Brain microvascular endothelial cell (primary cell): ENCODE results near the gene COL9A3.

Source experiments
- DNase-seq: peaks from one replicate; pipeline ENCODE4 v3.0.0-alpha.2; 2020
- H3K27ac ChIP-seq: fragments of 250-450 bp; sonication (Bioruptor Pico); 2 replicates; pipeline ENCODE4 v1.5.1; 2020; ENCODE audit warnings: mild to moderate bottlenecking, moderate library complexity
- H3K27me3 ChIP-seq: fragments of 250-450 bp; sonication (Bioruptor Pico); replicated peaks from 2 replicates; pipeline ENCODE4 v1.5.1; 2020; ENCODE audit warnings: mild to moderate bottlenecking
- H3K36me3 ChIP-seq: fragments of 250-450 bp; sonication (Bioruptor Pico); replicated peaks from 2 replicates; pipeline ENCODE4 v1.5.1; 2020; ENCODE audit warnings: mild to moderate bottlenecking
- H3K4me3 ChIP-seq: 2 replicates; pipeline ENCODE4 v1.5.1; 2011; ENCODE audit warnings: low read depth, mild to moderate bottlenecking, control low read depth, low read length, moderate library complexity
- CTCF ChIP-seq: IDR thresholded peaks from 2 replicates; pipeline ENCODE4 v1.5.1; 2011; ENCODE audit warnings: low read depth, mild to moderate bottlenecking, moderate library complexity, low read length, control low read depth, inconsistent platforms; ENCODE audit errors: missing control alignments
- in situ Hi-C: cut with HindIII; loops from 2 replicates; pipeline ENCODE4 v1.10.0; 2017; ENCODE audit warnings: low sequenced_read_pairs, low pct_ligation_motif_present

COL9A3 gene

GRCh38 chr20:62860391-62860923 is 43.6 kb downstream of the COL9A3 start:
- H3K27ac ChIP-seq: no peak overlapping the region
- H3K36me3 ChIP-seq: peaks cover 12% of the 10 kb centered on the region
- in situ Hi-C loops: no loop called here
- no peak for DNase-seq
- peak; percentile 28 for TF ChIP-seq CTCF
- H3K27me3 ChIP-seq: no peaks in the 10 kb centered on the region
- peak overlapping the region; percentile 50 for H3K4me3 ChIP-seq

GRCh38 chr20:62860924-62861691 is 44.3 kb downstream of the COL9A3 start:
- Histone ChIP-seq H3K27me3 (no peaks in the 10 kb centered on the region), H3K27ac (no peak overlapping the region), H3K36me3 (peaks cover 8% of the 10 kb centered on the region), H3K4me3 (peak overlapping the region; percentile 55)
- DNase-seq: no peak
- in situ Hi-C loops: no loop called here
- TF ChIP-seq CTCF: no peak

DNA sequence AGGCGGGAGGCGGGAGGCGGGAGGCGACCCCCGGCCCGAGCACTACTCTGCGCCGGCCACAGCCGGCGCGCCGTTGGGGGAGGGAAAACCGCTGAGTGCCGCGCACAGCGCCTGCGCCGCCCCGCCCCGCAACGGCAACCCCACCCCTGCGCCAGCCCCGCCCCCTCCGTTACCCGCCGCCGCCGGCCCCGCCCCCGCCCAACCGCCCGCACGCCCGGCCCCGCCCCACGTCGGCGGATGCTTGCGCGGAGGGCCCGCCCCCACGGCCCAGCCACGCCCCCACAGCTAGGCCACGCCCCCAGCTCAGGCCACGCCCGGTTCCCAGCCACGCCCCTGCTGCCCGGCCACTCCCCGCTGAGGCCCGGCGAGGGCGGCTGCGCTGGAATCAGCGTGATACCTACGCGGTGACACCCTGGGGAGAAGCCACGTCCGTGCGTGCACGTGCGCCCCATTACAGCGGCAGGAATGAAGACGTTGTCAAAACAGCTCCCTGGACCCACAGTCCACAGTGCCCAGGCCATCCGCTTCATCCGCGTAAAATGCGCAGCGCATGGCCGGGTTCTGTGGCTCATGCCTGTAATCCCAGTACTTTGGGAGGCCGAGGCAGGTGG is 45.0 kb downstream of the COL9A3 start, which contains the start of gene TCFL5:
Gene TCFL5, minus strand, starts transcription at position 97 of the 611 bp plus-strand sequence. CDS start 152 bp downstream, outside the sequence.
- H3K27ac ChIP-seq: no peak within 1 kb of the TSS
- no peak for TF ChIP-seq CTCF
- H3K4me3 ChIP-seq: peak within 1 kb of the TSS; percentile 55
- peak; percentile 70 for DNase-seq
- H3K36me3 ChIP-seq: peaks cover 6% of the 10 kb centered on the region
- in situ Hi-C loops: no loop called here
- no peaks in the 10 kb centered on the region for H3K27me3 ChIP-seq

GRCh38 chr20:62864207-62864606 is 47.4 kb downstream of the COL9A3 start:
- H3K27ac ChIP-seq: no peak overlapping the region
- no peaks in the 10 kb centered on the region for H3K27me3 ChIP-seq
- no peaks in the 10 kb centered on the region for H3K36me3 ChIP-seq
- in situ Hi-C loops: no loop called here
- TF ChIP-seq CTCF: no peak
- no peak for DNase-seq
- H3K4me3 ChIP-seq: no peak overlapping the region

- in situ Hi-C loops: no loop called here
- no peaks in the 10 kb centered on the region for H3K27me3 ChIP-seq
- no peak for DNase-seq
- H3K27ac ChIP-seq: no peak overlapping the region
- no peak overlapping the region for H3K4me3 ChIP-seq
- TF ChIP-seq CTCF: no peak
- H3K36me3 ChIP-seq: no peaks in the 10 kb centered on the region
These were observed 55.5 kb downstream of the COL9A3 start for GRCh38 chr20:62872184-62872847.
